Caco-2 (cell line): ENCODE results near the gene C6orf89. TPM values are rescaled to one million over a fixed set of nuclear protein-coding genes. Genes with fewer than 3 reads are reported as not detected.

ENCODE experiments used
- BruUV-seq: library from RNA; stranded (reverse); fragments of 400-500 nt; replicated peaks from 2 replicates; lab custom pipeline; 2021; lab: Mats Ljungman, UMichigan
- CTCF ChIA-PET: fragments of 300-600 bp; sonication (Branson Sonifier 250); formaldehyde crosslinking; loops from one replicate; lab custom pipeline; 2022; ENCODE audit warnings: antibody characterized with exemption; lab: Charles Lee
- POLR2A ChIA-PET: fragments of 300-600 bp; sonication (Branson Sonifier 250); formaldehyde crosslinking; loops from one replicate; lab custom pipeline; 2022; ENCODE audit warnings: antibody characterized with exemption; lab: Charles Lee
- DNase-seq, 2 experiments: peaks; one replicate each; pipeline versions ENCODE4 v3.0.0 to v3.0.0-alpha.2; 2020 to 2022
- H3K27me3 ChIP-seq: replicated peaks from 2 replicates; pipeline ENCODE4 v1.6.0; 2011; ENCODE audit warnings: low read length; ENCODE audit not compliant: control insufficient read depth, insufficient read depth
- H3K36me3 ChIP-seq: 2 replicates; pipeline ENCODE4 v1.5.1; 2011; ENCODE audit warnings: low read length; ENCODE audit not compliant: control insufficient read depth, insufficient read depth
- H3K4me1 ChIP-seq: fragments of 250-450 bp; sonication (Bioruptor Pico); 2 replicates; pipeline ENCODE4 v1.5.1; 2020; ENCODE audit warnings: mild to moderate bottlenecking
- H3K4me3 ChIP-seq: 2 replicates; pipeline ENCODE4 v1.5.1; 2011; ENCODE audit warnings: low read depth, mild to moderate bottlenecking, control low read depth, low read length
- H3K9me3 ChIP-seq: fragments of 250-450 bp; sonication (Bioruptor Pico); 2 replicates; pipeline ENCODE4 v1.5.1; 2020; ENCODE audit warnings: mild to moderate bottlenecking, moderate library complexity
- H3K27ac Mint-ChIP-seq: one replicate; pipeline ENCODE4 v1.8.0; 2022; ENCODE audit warnings: mixed read lengths; ENCODE audit not compliant: unreplicated experiment
- H3K27me3 Mint-ChIP-seq: one replicate; pipeline ENCODE4 v1.8.0; 2022; ENCODE audit warnings: mixed read lengths; ENCODE audit not compliant: insufficient read depth, unreplicated experiment
- H3K36me3 Mint-ChIP-seq: one replicate; pipeline ENCODE4 v1.8.0; 2022; ENCODE audit warnings: mild to moderate bottlenecking, mixed read lengths; ENCODE audit not compliant: insufficient read depth, unreplicated experiment
- H3K4me1 Mint-ChIP-seq: one replicate; pipeline ENCODE4 v1.8.0; 2022; ENCODE audit warnings: low read depth, mixed read lengths; ENCODE audit not compliant: unreplicated experiment
- H3K4me3 Mint-ChIP-seq: one replicate; pipeline ENCODE4 v1.8.0; 2022; ENCODE audit warnings: mild to moderate bottlenecking, moderate library complexity, mixed read lengths; ENCODE audit not compliant: unreplicated experiment
- H3K9me3 Mint-ChIP-seq: one replicate; pipeline ENCODE4 v1.8.0; 2022; ENCODE audit warnings: mixed read lengths; ENCODE audit not compliant: unreplicated experiment
- intact Hi-C: fragments of 100-400 bp; cut with micrococcal nuclease; formaldehyde crosslinking; loops from one replicate; pipeline ENCODE4 v1.10.0; 2022; ENCODE audit not compliant: unreplicated experiment
- total RNA-seq: library from RNA; stranded (reverse); gene quantifications from 2 replicates; pipeline ENCODE4 v1.2.3, GENCODE V29; 2022
- TF ChIP-seq, protein P1 (sequence below), 2 experiments: fragments of 200-600 bp in 1 of 2; IDR thresholded peaks; 1 replicate in 1 of 2; 2 replicates in 1 of 2; pipeline versions ENCODE4 v1.5.1 to v1.8.0; 2011 to 2022; ENCODE audit warnings: antibody characterized with exemption in 1 of 2, control low read depth in 1 of 2, inconsistent platforms in 1 of 2, low read depth in 1 of 2, low read length in 1 of 2, mild to moderate bottlenecking in 1 of 2, moderate library complexity in 1 of 2; ENCODE audit not compliant: insufficient read depth in 1 of 2, severe bottlenecking in 1 of 2, unreplicated experiment in 1 of 2

Gene C6orf89
- total RNA-seq, 1 experiment from 2014 or later: 24.4 TPM

DNA sequence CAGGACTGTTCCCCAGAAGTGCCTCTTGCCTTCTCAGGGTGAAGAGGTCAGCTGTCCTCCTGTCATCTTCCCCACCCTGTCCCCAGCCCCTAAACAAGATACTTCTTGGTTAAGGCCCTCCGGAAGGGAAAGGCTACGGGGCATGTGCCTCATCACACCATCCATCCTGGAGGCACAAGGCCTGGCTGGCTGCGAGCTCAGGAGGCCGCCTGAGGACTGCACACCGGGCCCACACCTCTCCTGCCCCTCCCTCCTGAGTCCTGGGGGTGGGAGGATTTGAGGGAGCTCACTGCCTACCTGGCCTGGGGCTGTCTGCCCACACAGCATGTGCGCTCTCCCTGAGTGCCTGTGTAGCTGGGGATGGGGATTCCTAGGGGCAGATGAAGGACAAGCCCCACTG is 78.6 kb downstream of the C6orf89 start:
- no TSS peak for BruUV-seq
- H3K9me3 ChIP-seq: no peaks in the 10 kb centered on the region
- intact Hi-C loops: no loop called here
- Mint-ChIP-seq H3K4me3 (no peak overlapping the region), H3K27ac (no peak overlapping the region), H3K4me1 (no peaks in the 10 kb centered on the region), H3K27me3 (no peaks in the 10 kb centered on the region), H3K9me3 (no peaks in the 10 kb centered on the region), H3K36me3 (peaks cover 16% of the 10 kb centered on the region)
- CTCF ChIA-PET: no interaction called here
- H3K4me1 ChIP-seq: 0 out of 2 replicates have a peak, but pooled peaks cover 4% of the 10 kb centered on the region
- H3K4me3 ChIP-seq: no peak overlapping the region
- TF ChIP-seq, protein P1, sequence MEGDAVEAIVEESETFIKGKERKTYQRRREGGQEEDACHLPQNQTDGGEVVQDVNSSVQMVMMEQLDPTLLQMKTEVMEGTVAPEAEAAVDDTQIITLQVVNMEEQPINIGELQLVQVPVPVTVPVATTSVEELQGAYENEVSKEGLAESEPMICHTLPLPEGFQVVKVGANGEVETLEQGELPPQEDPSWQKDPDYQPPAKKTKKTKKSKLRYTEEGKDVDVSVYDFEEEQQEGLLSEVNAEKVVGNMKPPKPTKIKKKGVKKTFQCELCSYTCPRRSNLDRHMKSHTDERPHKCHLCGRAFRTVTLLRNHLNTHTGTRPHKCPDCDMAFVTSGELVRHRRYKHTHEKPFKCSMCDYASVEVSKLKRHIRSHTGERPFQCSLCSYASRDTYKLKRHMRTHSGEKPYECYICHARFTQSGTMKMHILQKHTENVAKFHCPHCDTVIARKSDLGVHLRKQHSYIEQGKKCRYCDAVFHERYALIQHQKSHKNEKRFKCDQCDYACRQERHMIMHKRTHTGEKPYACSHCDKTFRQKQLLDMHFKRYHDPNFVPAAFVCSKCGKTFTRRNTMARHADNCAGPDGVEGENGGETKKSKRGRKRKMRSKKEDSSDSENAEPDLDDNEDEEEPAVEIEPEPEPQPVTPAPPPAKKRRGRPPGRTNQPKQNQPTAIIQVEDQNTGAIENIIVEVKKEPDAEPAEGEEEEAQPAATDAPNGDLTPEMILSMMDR (IDR thresholded peaks at IDR 0.05; ENCODE audit: insufficient read depth in 1 of 2, low read depth in 1 of 2, low read length in 1 of 2, severe bottlenecking in 1 of 2, unreplicated experiment in 1 of 2): no peak
- no peaks in the 10 kb centered on the region for H3K27me3 ChIP-seq
- POLR2A ChIA-PET: no interaction called here
- no peak for DNase-seq
- peaks cover 4% of the 10 kb centered on the region for H3K36me3 ChIP-seq

DNA sequence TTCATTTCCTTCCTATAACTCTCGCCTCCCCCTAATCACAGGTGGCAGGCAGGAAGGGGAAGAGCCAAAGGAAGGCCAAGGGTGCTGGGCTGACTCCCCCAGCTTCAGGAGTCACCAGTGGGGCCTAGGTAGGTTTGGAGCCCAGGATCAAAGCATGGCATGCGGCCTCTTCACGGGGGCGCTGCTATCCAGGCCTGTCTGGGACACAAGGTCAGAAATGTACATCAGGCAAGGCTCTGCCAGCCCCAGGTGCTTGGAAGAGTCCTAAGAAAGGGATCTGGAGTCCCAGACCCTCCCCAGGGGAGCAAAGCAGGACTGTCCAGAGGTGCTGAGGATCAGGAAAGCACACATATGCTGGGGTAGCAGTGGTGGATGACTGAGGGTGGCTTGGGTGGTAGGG is 79.2 kb downstream of the C6orf89 start:
- H3K4me1 ChIP-seq: 0 out of 2 replicates have a peak, but pooled peaks cover 4% of the 10 kb centered on the region
- no peaks in the 10 kb centered on the region for H3K4me1 Mint-ChIP-seq
- peaks cover 4% of the 10 kb centered on the region for H3K36me3 ChIP-seq
- ChIA-PET CTCF (no interaction called here), POLR2A (no interaction called here)
- intact Hi-C loops: loop anchor here (1.0 kb wide), 1 partner anchor 28 kb away; no protein-coding TSS in a partner anchor
- no peaks in the 10 kb centered on the region for H3K27me3 ChIP-seq
- no peak for DNase-seq
- H3K27me3 Mint-ChIP-seq: no peaks in the 10 kb centered on the region
- H3K4me3 Mint-ChIP-seq: no peak overlapping the region
- H3K4me3 ChIP-seq: no peak overlapping the region
- H3K9me3 Mint-ChIP-seq: no peaks in the 10 kb centered on the region
- H3K27ac Mint-ChIP-seq: no peak overlapping the region
- no TSS peak for BruUV-seq
- H3K36me3 Mint-ChIP-seq: peaks cover 16% of the 10 kb centered on the region
- TF ChIP-seq, protein P1 (IDR thresholded peaks at IDR 0.05; ENCODE audit: insufficient read depth in 1 of 2, low read depth in 1 of 2, low read length in 1 of 2, severe bottlenecking in 1 of 2, unreplicated experiment in 1 of 2): no peak
- no peaks in the 10 kb centered on the region for H3K9me3 ChIP-seq

DNA sequence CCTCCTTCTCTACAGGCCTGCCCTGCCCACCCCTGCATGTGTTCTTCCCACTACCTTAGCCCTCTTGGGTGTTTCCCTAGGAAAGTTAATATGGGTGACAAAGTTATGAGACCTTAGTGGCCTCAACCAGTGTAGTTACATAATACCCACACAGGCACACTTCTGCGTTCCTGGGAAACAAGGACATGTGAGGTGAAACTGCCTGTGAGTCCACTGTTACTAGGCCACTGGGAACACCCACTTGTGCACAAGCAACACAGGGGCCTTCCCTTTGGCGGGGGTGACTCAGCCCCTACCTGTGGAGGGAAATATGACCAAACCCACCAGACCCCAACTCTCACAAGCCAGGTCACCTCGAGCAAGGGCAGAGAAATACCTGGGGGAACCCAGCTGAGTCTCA is 81.5 kb downstream of the C6orf89 start:
- no peaks in the 10 kb centered on the region for H3K4me1 Mint-ChIP-seq
- no peaks in the 10 kb centered on the region for H3K27me3 Mint-ChIP-seq
- ChIA-PET POLR2A (no interaction called here), CTCF (no interaction called here)
- no peak for DNase-seq
- Histone ChIP-seq H3K9me3 (no peaks in the 10 kb centered on the region), H3K36me3 (peaks cover 7% of the 10 kb centered on the region), H3K27me3 (no peaks in the 10 kb centered on the region), H3K4me1 (no peaks in the 10 kb centered on the region), H3K4me3 (no peak overlapping the region)
- TF ChIP-seq, protein P1 (IDR thresholded peaks at IDR 0.05; ENCODE audit: insufficient read depth in 1 of 2, low read depth in 1 of 2, low read length in 1 of 2, severe bottlenecking in 1 of 2, unreplicated experiment in 1 of 2): no peak
- no peak overlapping the region for H3K27ac Mint-ChIP-seq
- intact Hi-C loops: no loop called here
- peaks cover 26% of the 10 kb centered on the region for H3K36me3 Mint-ChIP-seq
- no TSS peak for BruUV-seq
- H3K4me3 Mint-ChIP-seq: no peak overlapping the region
- H3K9me3 Mint-ChIP-seq: no peaks in the 10 kb centered on the region
